ENCODE measurements around the gene ZNF207. TPM values are rescaled to one million over a fixed set of nuclear protein-coding genes. Genes with fewer than 3 reads are reported as not detected.
A peak's percentile ranks its signal among the peaks of the same experiment; 100 is the strongest.

Gene ZNF207
- total and polyA plus RNA-seq, 9 of the 15 experiments (the other 6 are each of a cell fraction or from before 2014, with no cell fraction given), result 123 to 370 (median 250) TPM

DNA sequence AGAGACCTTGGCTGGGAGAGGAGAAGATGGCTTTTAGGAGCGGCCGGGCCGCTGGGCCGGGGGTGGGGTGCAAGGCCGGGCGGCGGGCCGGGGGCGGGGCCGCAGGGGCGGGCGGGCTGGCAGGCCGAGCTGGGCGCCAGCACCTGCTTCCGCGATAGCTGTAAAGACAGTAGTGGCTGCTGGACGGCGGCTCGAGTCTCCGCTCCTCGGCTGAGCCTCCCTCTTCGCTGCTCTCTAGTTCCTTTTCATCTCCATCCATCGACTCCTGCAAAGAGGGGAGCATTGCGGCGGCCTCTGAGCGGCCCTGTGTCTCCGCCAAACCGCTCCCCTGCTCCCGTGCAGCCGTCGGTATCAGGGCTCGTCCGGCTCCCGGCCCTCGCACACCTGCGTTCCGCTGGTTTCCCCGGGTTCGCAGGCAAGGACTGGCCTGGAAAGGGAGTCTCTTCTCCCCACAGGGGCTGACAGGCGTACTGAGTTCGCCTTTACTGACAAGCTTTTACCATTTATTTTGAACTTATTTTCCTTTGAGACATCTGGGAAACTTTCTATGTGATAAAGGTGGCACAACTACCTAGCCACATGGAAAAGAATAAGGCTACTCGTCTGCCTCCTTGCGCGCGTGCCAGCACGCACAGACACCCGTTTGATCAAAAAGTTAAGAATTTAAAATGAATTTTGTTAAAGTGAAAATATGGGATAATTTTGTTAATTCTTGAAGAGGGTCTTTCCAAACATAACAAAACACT, 7.9 kb upstream of the ZNF207 start, which contains the start of gene C17orf75 (continued):
- no peak for TF ChIP-seq ZNF184 (CRISPR knock-in tag; IDR thresholded peaks at IDR 0.05)
- no peak for TF ChIP-seq FOXJ2 (tag; IDR thresholded peaks at IDR 0.05)
- peak; percentile 82; the same call in 1 of the 2 replicates for TF ChIP-seq ETS1 (conservative IDR thresholded peaks at IDR 0.05; ENCODE audit: control insufficient read depth, low read depth, low read length)
- TF ChIP-seq ILK (tag; IDR thresholded peaks at IDR 0.05; ENCODE audit: borderline replicate concordance, low read depth), result no peak
- TF ChIP-seq, protein P1, sequence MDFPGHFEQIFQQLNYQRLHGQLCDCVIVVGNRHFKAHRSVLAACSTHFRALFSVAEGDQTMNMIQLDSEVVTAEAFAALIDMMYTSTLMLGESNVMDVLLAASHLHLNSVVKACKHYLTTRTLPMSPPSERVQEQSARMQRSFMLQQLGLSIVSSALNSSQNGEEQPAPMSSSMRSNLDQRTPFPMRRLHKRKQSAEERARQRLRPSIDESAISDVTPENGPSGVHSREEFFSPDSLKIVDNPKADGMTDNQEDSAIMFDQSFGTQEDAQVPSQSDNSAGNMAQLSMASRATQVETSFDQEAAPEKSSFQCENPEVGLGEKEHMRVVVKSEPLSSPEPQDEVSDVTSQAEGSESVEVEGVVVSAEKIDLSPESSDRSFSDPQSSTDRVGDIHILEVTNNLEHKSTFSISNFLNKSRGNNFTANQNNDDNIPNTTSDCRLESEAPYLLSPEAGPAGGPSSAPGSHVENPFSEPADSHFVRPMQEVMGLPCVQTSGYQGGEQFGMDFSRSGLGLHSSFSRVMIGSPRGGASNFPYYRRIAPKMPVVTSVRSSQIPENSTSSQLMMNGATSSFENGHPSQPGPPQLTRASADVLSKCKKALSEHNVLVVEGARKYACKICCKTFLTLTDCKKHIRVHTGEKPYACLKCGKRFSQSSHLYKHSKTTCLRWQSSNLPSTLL (IDR thresholded peaks at IDR 0.05), result no peak
- peak; percentile 87 for TF ChIP-seq RBFOX2 (IDR thresholded peaks at IDR 0.05; ENCODE audit: low read depth, low read length)
- TF ChIP-seq ZNF79 (CRISPR knock-in tag; IDR thresholded peaks at IDR 0.05; ENCODE audit: low read depth), result no peak
- no peak for TF ChIP-seq NFE2L1 (tag; IDR thresholded peaks at IDR 0.05; ENCODE audit: borderline replicate concordance, low read depth)
- no peak for TF ChIP-seq ZNF764 (CRISPR knock-in tag; IDR thresholded peaks at IDR 0.05; ENCODE audit: low read depth)
- no peak for TF ChIP-seq RFX1 (IDR thresholded peaks at IDR 0.05)
- peak; percentile 98 for TF ChIP-seq BHLHE40 (IDR thresholded peaks at IDR 0.05; ENCODE audit: low read length)
- 0 out of 2 replicates have a peak, but pooled peaks have one; percentile 12 for TF ChIP-seq SMAD3 (CRISPR knock-in tag; conservative IDR thresholded peaks at IDR 0.05)
- peak; percentile 86 for TF ChIP-seq NBN (IDR thresholded peaks at IDR 0.05; ENCODE audit: low read depth)
- no peak for TF ChIP-seq STAG1 (CRISPR knock-in tag; IDR thresholded peaks at IDR 0.05; ENCODE audit: borderline replicate concordance)
- TF ChIP-seq, protein P2, sequence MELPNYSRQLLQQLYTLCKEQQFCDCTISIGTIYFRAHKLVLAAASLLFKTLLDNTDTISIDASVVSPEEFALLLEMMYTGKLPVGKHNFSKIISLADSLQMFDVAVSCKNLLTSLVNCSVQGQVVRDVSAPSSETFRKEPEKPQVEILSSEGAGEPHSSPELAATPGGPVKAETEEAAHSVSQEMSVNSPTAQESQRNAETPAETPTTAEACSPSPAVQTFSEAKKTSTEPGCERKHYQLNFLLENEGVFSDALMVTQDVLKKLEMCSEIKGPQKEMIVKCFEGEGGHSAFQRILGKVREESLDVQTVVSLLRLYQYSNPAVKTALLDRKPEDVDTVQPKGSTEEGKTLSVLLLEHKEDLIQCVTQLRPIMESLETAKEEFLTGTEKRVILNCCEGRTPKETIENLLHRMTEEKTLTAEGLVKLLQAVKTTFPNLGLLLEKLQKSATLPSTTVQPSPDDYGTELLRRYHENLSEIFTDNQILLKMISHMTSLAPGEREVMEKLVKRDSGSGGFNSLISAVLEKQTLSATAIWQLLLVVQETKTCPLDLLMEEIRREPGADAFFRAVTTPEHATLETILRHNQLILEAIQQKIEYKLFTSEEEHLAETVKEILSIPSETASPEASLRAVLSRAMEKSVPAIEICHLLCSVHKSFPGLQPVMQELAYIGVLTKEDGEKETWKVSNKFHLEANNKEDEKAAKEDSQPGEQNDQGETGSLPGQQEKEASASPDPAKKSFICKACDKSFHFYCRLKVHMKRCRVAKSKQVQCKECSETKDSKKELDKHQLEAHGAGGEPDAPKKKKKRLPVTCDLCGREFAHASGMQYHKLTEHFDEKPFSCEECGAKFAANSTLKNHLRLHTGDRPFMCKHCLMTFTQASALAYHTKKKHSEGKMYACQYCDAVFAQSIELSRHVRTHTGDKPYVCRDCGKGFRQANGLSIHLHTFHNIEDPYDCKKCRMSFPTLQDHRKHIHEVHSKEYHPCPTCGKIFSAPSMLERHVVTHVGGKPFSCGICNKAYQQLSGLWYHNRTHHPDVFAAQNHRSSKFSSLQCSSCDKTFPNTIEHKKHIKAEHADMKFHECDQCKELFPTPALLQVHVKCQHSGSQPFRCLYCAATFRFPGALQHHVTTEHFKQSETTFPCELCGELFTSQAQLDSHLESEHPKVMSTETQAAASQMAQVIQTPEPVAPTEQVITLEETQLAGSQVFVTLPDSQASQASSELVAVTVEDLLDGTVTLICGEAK (IDR thresholded peaks at IDR 0.05), result peak; percentile 95
- TF ChIP-seq, protein P2 (CRISPR knock-in tag; IDR thresholded peaks at IDR 0.05), result no peak
